H1 (cell line): ENCODE measurements around the gene TMEM198. TPM values are rescaled to one million over a fixed set of nuclear protein-coding genes. Genes with fewer than 3 reads are reported as not detected.

Source experiments
- BRCA1 ChIP-seq: IDR thresholded peaks from 2 replicates; pipeline ENCODE4 v1.6.1; 2012; ENCODE audit warnings: low read depth, low read length, improper control_type of control experiment
- EZH2 ChIP-seq: fragments of 200-600 bp; sonication (generic); IDR thresholded peaks from 2 replicates; pipeline ENCODE4 v1.7.1; 2012; ENCODE audit warnings: low read depth, mild to moderate bottlenecking, moderate library complexity, low read length, inconsistent platforms; ENCODE audit not compliant: severe bottlenecking
- FOSL1 ChIP-seq: IDR thresholded peaks from 2 replicates; pipeline ENCODE4 v1.6.1; 2011; ENCODE audit warnings: mild to moderate bottlenecking, low read depth, low read length, moderate library complexity; ENCODE audit not compliant: insufficient read depth
- GABPA ChIP-seq: IDR thresholded peaks from 2 replicates; pipeline ENCODE4 v1.6.1; 2011; ENCODE audit warnings: mild to moderate bottlenecking, low read length, moderate library complexity, borderline replicate concordance; ENCODE audit not compliant: insufficient read depth
- RBBP5 ChIP-seq: IDR thresholded peaks from 2 replicates; pipeline ENCODE4 v1.7.1; 2012; ENCODE audit warnings: low read depth, mild to moderate bottlenecking, inconsistent platforms, low read length, moderate library complexity, borderline replicate concordance
- RFX5 ChIP-seq: IDR thresholded peaks from 2 replicates; pipeline ENCODE4 v1.6.1; 2011; ENCODE audit warnings: low read depth, low read length, improper control_type of control experiment, borderline replicate concordance
- RNF2 ChIP-seq: fragments of 200-900, 300-1000 bp; sonication (generic); IDR thresholded peaks from 2 replicates; pipeline ENCODE4 v1.7.1; 2016; ENCODE audit warnings: borderline replicate concordance, low read depth, mild to moderate bottlenecking, antibody characterized with exemption, low read length; ENCODE audit not compliant: poor library complexity, severe bottlenecking; ENCODE audit errors: missing control alignments
- SAP30 ChIP-seq: fragments of 300-600 bp; sonication (generic); IDR thresholded peaks from 2 replicates; pipeline ENCODE4 v1.7.1; 2012; ENCODE audit warnings: low read length, moderate library complexity, mild to moderate bottlenecking, inconsistent platforms; ENCODE audit not compliant: insufficient read depth, insufficient replicate concordance
- SRF ChIP-seq: IDR thresholded peaks from 2 replicates; pipeline ENCODE4 v1.6.1; 2011; ENCODE audit warnings: mild to moderate bottlenecking, low read depth, low read length, moderate library complexity
- SUZ12 ChIP-seq: fragments of 200-600 bp; sonication (generic); IDR thresholded peaks from 2 replicates; pipeline ENCODE4 v1.6.1; 2012; ENCODE audit warnings: mild to moderate bottlenecking, inconsistent platforms, low read length, moderate library complexity, mixed read lengths
- polyA plus RNA-seq, 7 experiments: library from polyadenylated mRNA; depleted of rRNA in 3 of 7; stranded (reverse) in 5 of 7; unstranded in 2 of 7; fragments of >200 nt in 5 of 7; fragments of 200-250 nt in 2 of 7; gene quantifications; 1 replicate in 5 of 7; 2 replicates in 1 of 7; 4 replicates in 1 of 7; pipeline versions ENCODE4 v1.2.1 to v1.2.3, GENCODE V29; 2011 to 2013; ENCODE audit warnings: missing spikeins in 2 of 7, mixed read lengths in 2 of 7
- total RNA-seq: library from RNA; stranded (reverse); fragmentation: NEBNext Ultra II Directional; extraction: Animal tissue kit (Norgen Biotek cat#: 25700); gene quantifications from 2 replicates; pipeline ENCODE4 v1.2.1, GENCODE V29; 2021

TMEM198 gene
- total and polyA plus RNA-seq, 2 of the 8 experiments (the other 6 are each of a cell fraction or from before 2014, with no cell fraction given): 10.2 to 10.4 TPM

GRCh38 chr2:219496825-219497494, 46.9 kb upstream of the TMEM198 start (continued):
- TF ChIP-seq RNF2 (peak; percentile 59), EZH2 (peak; percentile 89), FOSL1 (no peak), SRF (no peak), SUZ12 (peak; percentile 92), SAP30 (no peak), GABPA (0 out of 2 replicates have a peak, but pooled peaks have one; percentile 41), BRCA1 (no peak), RFX5 (no peak), RBBP5 (0 out of 2 replicates have a peak, but pooled peaks have one; percentile 35)
